ENCODE results near the gene LAMC2.
"Not testable (repeated sequence)": the region's sequence is repeated elsewhere in the genome, so short reads cannot be mapped to it uniquely, and the experiment has no call there.

Gene LAMC2

DNA sequence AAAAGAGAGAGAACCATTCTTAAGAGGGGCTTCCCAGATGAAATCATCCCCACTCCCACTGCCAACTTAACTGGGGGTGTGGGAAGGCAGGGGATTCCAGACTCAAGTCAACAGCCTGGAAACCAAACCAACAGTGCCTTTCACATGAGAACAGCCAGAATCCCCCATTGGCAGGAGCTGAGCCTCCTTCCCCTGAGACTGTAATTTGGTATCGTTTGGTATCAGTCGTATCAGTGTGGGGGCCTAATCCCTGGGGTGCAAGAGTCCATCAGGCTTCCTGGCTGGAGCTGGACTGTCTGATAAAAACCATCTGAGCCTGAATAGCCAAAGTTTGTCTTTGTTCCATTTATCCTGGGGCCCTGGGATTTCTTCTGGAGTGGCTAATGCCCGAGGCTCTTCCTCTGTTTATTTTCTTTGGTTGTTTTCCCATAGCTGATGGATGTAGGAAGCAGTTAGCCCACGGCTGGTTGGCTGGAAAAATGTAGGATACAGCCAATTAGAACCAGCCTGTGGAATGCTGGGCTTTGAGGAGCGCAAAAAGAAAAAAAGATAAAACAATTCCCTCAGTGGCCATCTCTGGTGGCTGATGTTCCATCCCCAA, 84.6 kb downstream of the LAMC2 start:
- DNase-seq: no peak

DNA sequence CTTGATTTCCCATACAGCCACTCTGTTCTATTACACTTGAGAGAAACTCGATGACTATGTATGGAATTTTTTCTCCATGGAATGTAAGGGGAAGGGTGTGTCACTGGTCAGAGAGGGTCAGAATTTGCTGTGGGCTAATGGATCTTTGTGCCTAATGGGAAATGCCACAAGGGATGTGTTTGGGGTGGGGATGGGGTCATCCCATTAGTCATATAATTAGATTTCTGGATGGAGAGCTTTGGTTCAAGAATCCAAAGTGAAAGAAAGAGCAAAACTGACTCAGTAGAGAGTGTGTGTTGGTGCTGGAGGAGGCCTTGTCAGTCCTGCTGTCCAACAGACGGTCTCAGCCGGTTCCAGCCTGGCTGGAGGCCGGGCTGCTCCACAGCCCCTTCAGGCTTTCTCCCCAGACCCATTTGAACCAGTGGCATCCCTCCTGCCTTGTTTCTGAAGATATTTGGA, 86.4 kb downstream of the LAMC2 start:
- no peak for DNase-seq

DNA sequence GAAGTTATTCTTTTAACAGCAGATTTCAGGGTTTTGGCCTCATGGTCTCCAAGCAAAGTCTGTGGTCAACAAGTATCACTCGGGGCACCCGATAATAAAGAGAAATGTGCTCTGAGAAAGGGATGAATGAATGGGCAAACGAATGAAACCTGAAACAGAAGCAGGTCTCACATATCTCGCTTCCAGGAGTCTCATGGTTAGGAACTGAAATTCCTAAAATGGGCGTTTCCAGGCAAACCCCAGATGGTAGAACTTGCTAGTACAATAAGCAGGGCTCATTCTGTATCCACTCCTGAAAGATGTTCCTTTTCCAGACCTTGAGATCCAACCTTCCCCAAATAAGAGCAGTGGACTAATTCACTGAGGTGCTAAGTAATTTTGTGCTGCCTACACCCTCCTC, 87.2 kb downstream of the LAMC2 start:
- DNase-seq: no peak

DNA sequence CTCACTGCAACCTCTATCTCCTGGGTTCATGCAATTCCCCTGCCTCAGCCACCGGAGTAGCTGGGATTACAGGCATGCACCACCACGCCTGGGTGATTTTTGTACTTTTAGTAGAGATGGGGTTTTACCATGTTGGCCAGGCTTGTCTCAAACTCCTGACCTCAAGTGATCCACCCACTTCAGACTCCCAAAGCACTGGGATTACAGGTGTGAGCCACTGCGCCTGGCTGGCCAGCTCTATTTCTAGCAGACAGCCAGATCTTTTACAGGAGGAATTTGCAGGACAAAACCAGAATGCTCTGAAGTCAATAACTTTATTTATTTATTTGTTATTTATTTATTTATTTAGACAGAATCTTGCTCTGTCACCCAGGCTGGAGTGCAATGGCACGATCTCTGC, 87.9 kb downstream of the LAMC2 start:
- DNase-seq: not testable (repeated sequence)

- no peak for DNase-seq
Measured at GRCh38 chr1:183274836-183275235, 88.8 kb downstream of the LAMC2 start.

DNA sequence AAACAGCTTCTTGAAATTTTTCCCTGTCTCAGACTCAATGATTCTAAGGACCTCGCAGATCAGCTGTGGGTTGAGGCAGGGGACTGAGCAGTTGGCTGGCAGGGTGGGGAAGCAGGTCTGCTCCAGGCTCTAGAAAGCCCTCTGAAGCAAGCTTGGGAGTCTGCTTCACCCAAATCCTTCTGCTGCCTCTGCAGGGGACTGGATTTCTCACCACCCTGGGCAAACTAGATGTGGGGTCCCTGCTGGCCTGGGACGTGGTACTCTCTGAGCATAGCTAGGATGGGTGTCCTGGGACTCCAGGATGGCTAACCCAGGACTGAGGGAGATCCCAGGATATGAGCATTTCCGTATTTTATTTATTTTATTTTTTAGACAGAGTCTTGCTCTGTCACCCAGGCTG, 89.3 kb downstream of the LAMC2 start:
- DNase-seq: no peak

DNA sequence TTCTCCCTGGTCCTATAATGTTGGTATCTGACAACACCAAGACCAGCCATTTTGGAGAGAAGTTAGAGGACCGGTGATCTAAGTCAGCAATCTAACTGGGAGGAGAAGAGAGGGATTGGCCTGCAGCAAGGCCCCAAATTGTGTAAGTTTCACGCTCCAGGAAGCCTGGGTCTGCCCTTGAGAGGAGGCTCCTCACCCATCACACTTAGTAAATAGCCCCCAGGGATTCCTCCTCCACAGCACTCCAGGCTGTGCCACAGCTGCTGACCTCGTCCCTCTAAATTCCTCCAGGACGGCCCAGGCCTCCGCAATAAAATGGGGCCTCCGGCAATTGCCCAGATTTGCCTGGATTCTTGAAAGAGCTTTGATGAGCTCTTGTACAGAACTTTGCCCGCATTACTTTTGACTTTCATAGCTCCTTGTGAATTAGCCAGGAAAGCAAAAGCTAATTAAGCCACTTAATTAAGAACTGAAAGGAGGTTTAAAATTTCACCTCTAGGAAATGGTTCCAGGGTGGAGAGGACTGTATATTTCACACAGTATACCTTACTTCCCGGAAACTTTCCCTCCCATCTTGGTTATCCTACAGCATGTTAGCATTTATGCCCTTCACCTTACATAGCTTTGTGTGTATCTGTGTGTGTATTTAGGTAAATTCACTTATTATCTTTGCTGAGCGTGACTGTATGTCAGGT, 90.5 kb downstream of the LAMC2 start:
- DNase-seq: no peak

DNA sequence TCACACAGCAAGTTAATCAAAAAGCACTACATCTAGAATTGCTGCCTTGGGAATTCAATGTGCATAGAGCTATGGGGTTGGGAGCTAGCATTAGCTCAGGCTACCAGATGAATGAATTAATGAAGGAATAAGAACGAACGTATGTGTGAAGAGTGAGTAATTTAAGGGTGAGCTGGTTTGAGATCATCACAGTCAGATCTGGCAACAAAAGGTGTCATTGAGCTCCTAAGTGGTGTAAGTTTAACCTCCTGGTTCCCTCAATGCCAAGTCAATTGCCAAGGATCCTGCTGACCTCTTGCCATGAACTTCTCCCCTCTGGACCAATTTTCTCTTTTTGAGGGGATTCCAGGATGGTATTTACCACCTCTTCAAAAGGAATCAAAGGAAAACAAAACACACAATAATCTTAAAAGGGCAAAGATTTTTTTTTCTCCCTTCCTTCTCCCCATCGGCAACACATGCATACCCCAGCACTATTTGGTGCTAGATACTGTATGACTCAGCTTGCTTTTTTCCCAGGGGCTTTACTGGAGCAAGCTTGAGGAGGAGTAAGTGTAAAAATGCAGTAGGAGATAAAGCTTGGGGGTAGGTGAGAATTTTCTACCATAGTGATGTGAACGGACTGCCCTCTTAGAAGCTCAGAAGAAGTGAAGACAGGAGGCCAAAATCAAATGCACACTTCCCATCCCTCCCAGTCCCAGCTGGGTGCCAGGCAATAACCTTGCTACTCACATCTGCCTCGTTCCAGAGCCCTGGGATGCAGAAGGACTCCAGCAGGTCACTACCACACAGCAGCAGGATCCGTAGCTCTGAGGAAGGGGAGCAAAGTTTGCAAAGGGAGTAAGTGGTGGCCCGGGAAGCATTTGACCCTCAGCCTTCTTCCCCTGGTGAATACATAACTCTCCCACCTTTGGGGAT, 92.0 kb downstream of the LAMC2 start:
- no peak for DNase-seq

- DNase-seq: no peak
Measured at GRCh38 chr1:183278739-183279591, 92.9 kb downstream of the LAMC2 start.

- DNase-seq: no peak
Measured at GRCh38 chr1:183279835-183280234, 93.8 kb downstream of the LAMC2 start.

- DNase-seq: no peak
Measured at GRCh38 chr1:183281039-183281438, 95.0 kb downstream of the LAMC2 start.

- peak; percentile 67 for DNase-seq
Measured at GRCh38 chr1:183281553-183282091, 95.6 kb downstream of the LAMC2 start.

GRCh38 chr1:183282101-183282855, 96.2 kb downstream of the LAMC2 start:
- DNase-seq: no peak

GRCh38 chr1:183283286-183283685, 97.2 kb downstream of the LAMC2 start:
- DNase-seq: no peak

GRCh38 chr1:183284086-183284485, 98.0 kb downstream of the LAMC2 start:
- DNase-seq: no peak

- DNase-seq: no peak
Measured at GRCh38 chr1:183285256-183285655, 99.2 kb downstream of the LAMC2 start.

- no peak for DNase-seq
Measured at GRCh38 chr1:183285746-183286145, 99.7 kb downstream of the LAMC2 start.

DNA sequence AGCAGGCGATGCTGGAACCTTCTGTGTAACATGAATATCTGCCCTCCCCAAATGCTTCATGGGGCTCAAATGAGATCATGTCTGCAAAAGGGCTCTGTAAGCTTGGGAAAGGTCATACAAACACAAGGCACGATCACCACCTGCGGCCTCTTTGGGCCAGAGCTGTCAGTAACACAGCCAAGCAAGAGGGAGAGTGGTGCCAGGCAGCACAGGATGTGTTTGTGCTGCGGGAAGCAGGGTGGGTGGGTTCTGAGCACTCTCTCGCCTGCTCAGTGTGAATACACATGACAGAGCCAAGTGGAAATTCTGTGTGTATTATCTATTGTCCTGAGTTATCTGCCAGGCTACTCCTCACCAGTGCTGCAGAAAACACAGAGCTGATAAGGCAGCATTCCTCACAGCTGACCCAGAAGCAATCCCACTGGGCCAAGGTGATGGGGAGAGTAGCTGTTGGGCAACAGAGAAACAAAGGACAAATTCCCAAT, 101.2 kb downstream of the LAMC2 start:
- no peak for DNase-seq

GRCh38 chr1:183288583-183288982, 102.5 kb downstream of the LAMC2 start:
- no peak for DNase-seq

DNA sequence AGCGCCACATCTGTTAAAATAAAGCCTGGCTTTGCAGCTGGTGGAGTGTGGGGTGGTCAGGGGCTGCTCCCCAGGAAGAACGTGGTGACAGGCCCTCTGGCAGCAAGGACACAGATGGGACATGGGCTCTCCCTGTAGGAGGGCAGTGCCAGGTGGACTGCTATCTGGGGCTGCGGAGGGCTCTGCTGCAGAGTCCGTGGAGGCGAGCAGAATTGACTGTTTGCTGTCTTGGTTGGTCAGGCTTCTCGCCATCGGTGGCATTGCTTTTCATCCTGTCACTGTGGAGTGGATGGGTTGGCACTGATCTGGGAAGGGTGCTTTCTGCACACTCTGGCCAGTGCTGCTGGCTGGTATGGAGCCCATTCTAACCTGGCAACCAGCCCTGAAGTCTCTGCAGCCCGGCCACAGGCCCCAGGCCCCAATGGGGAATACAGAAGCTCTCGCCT, 103.0 kb downstream of the LAMC2 start:
- DNase-seq: no peak

DNA sequence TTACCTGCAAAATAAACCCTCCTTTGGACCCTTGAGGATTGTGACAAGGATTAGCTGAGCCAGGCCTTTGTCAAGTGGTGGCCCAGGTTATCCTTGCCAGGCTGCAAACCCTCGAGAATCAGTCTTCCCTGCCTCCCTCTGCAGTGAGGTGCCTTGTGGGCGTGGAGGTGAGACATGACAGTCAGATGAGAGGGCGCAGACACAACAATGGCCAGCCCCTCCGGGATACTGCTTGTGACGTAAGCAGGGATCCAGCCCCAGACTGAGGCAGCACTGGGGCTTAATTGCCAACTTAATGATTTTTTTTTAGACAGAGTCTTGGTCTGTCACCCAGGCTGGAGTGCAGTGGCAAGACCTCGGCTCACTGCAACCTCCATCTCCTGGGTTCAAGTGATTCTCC, 104.6 kb downstream of the LAMC2 start:
- DNase-seq: no peak
